SU-DHL-6 (cell line): ENCODE results near the gene AHCY.

Experiments used
- EZH2phosphoT487 ChIP-seq: fragments of 200-600 bp; sonication (generic), shearing (Covaris generic); conservative IDR thresholded peaks from 2 replicates; pipeline ENCODE4 v1.6.1; 2018; ENCODE audit warnings: mild to moderate bottlenecking, antibody characterized with exemption, low read length, moderate library complexity, mixed read lengths
- TF ChIP-seq, protein P1 (sequence below): fragments of 200-600 bp; sonication (generic); IDR thresholded peaks from one replicate; pipeline ENCODE4 v1.5.1; 2017; ENCODE audit warnings: antibody characterized with exemption, mild to moderate bottlenecking, low read length, moderate library complexity; ENCODE audit not compliant: insufficient read depth, poor library complexity, severe bottlenecking

DNA sequence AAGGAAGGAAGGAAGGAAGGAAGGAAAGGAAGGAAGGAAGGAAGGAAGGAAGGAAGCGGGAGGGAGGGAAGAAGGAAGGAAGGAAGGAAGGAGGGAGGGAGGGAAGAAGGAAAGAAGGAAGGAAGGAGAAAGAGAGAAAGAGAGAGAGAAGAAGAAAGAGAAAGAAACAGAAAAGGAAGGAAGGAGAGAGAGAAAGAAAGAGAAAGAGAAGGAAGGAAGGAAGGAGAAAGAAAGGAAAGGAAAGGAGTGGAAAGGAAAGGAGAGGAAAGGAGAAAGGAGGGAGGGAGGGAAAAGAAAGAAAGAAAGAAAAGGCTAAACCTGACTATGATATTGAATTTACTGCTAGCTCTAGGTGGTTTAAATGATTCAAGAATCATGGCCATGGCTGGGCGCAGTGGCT is 67.3 kb downstream of the AHCY start:
- TF ChIP-seq, protein P1, sequence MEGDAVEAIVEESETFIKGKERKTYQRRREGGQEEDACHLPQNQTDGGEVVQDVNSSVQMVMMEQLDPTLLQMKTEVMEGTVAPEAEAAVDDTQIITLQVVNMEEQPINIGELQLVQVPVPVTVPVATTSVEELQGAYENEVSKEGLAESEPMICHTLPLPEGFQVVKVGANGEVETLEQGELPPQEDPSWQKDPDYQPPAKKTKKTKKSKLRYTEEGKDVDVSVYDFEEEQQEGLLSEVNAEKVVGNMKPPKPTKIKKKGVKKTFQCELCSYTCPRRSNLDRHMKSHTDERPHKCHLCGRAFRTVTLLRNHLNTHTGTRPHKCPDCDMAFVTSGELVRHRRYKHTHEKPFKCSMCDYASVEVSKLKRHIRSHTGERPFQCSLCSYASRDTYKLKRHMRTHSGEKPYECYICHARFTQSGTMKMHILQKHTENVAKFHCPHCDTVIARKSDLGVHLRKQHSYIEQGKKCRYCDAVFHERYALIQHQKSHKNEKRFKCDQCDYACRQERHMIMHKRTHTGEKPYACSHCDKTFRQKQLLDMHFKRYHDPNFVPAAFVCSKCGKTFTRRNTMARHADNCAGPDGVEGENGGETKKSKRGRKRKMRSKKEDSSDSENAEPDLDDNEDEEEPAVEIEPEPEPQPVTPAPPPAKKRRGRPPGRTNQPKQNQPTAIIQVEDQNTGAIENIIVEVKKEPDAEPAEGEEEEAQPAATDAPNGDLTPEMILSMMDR, result no peak
- no peak for TF ChIP-seq EZH2phosphoT487
